Retinal pigment epithelial cell (primary cell): Measurements from ENCODE around the gene BBS9.

Experiments
- DNase-seq: peaks from one replicate; pipeline ENCODE4 v3.0.0-alpha.2; 2010; ENCODE audit warnings: low read depth
- H3K4me3 ChIP-seq: 2 replicates; pipeline ENCODE4 v1.5.1; 2011; ENCODE audit warnings: mild to moderate bottlenecking, low read length, control low read depth, moderate library complexity
- TF ChIP-seq, protein P1 (sequence below): conservative IDR thresholded peaks from 2 replicates; pipeline ENCODE4 v1.5.1; 2011; ENCODE audit warnings: low read depth, low read length, control low read depth, inconsistent platforms

Gene BBS9

DNA sequence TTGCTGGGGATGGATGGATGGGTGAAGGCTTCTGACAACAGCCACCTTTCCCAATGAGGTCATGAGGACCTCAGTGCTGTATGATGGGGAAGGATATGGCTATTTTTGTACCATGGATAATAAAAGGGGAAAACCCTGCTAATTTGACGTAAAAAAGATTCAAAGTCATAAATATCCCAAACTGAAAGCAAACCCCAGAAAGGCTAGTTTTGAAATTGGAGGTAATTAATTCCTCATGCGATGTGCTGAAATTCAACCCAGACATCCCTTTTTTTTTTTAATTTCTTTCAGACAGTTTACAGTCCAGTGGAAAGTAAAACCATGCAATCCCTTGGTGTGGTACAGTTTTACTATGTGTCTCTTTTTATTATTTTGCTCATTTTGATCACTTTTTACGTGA lies 521.5 kb downstream of the BBS9 start:
- H3K4me3 ChIP-seq: no peak overlapping the region
- DNase-seq: no peak
- TF ChIP-seq, protein P1, sequence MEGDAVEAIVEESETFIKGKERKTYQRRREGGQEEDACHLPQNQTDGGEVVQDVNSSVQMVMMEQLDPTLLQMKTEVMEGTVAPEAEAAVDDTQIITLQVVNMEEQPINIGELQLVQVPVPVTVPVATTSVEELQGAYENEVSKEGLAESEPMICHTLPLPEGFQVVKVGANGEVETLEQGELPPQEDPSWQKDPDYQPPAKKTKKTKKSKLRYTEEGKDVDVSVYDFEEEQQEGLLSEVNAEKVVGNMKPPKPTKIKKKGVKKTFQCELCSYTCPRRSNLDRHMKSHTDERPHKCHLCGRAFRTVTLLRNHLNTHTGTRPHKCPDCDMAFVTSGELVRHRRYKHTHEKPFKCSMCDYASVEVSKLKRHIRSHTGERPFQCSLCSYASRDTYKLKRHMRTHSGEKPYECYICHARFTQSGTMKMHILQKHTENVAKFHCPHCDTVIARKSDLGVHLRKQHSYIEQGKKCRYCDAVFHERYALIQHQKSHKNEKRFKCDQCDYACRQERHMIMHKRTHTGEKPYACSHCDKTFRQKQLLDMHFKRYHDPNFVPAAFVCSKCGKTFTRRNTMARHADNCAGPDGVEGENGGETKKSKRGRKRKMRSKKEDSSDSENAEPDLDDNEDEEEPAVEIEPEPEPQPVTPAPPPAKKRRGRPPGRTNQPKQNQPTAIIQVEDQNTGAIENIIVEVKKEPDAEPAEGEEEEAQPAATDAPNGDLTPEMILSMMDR: no peak

DNA sequence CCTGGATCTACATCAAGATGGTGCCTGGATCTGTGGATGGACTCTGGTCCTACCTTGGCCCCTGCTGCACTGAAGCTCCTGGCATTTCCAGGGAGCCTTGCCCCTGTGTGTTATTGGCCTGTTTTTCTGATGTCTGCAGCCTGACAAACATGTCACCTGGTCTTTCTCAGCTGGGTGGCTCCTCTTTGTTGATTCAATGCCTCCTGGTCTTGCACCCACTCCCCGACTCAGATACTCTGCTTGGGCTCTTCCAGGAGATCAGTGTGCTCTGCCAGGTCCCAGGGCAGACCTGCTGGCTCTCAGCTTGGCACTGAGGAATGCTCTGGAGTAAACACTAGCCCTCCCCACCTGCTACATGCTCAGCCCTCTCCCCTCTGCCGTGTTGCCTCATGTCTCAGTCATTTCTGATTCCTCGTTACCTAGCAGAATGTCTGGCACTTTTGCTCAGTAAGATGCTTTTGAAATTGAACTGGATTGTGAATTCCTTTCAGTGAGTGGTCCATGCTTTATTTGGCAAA lies 522.7 kb downstream of the BBS9 start:
- no peak for DNase-seq
- TF ChIP-seq, protein P1: no peak
- H3K4me3 ChIP-seq: no peak overlapping the region

DNA sequence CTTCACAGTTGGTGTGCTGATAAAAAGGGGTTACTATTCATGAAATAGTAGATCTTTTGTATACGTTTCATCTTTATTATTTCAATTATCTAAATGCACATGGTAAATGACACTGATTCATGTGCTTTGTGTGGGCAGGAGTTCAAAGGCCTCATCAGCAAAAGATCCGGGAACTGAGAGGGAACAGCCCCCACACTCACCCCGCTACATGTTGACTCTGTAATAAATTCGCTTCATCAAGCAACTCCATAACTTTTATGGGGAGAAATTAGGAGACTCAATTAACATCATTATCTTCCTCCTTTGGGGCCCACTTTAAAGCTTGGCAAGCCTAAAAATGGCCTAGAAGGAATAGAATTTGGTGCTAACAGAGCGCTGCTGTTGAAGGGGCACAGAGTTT lies 525.3 kb downstream of the BBS9 start:
- no peak for DNase-seq
- no peak overlapping the region for H3K4me3 ChIP-seq
- TF ChIP-seq, protein P1: no peak
